Naive B cell (primary cell): ENCODE measurements around the gene USP35. TPM values are rescaled to one million over a fixed set of nuclear protein-coding genes. Genes with fewer than 3 reads are reported as not detected.
"Not testable (repeated sequence)": the region's sequence is repeated elsewhere in the genome, so short reads cannot be mapped to it uniquely, and the experiment has no call there.

Experiments used
- ATAC-seq, 2 donors: fragments of 150-1000 bp; cut with Tn5 transposase; 2 replicates each; pipeline ENCODE4 v1.10.0; 2021; ENCODE audit warnings: low read depth in 2 of 2, mild to moderate bottlenecking in 2 of 2, moderate library complexity in 2 of 2
- DNase-seq: peaks from one replicate; pipeline ENCODE4 v3.0.0; 2022
- H3K27ac Mint-ChIP-seq, 6 donors: one replicate each; pipeline ENCODE4 v1.8.0; 2020 to 2022; ENCODE audit warnings: mild to moderate bottlenecking in 6 of 6, mixed read lengths in 6 of 6, moderate library complexity in 5 of 6, inconsistent platforms in 2 of 6
- H3K27me3 Mint-ChIP-seq, 3 donors: one replicate each; pipeline ENCODE4 v1.8.0; 2021 to 2022; ENCODE audit warnings: mixed read lengths in 3 of 3, mild to moderate bottlenecking in 1 of 3
- H3K36me3 Mint-ChIP-seq, 2 donors: one replicate each; pipeline ENCODE4 v1.8.0; 2020 to 2022; ENCODE audit warnings: mixed read lengths in 2 of 2, inconsistent platforms in 1 of 2, mild to moderate bottlenecking in 1 of 2
- H3K4me1 Mint-ChIP-seq, 3 donors: one replicate each; pipeline ENCODE4 v1.8.0; 2020 to 2022; ENCODE audit warnings: mixed read lengths in 3 of 3, inconsistent platforms in 1 of 3, mild to moderate bottlenecking in 1 of 3, moderate library complexity in 1 of 3
- H3K4me3 Mint-ChIP-seq, 8 donors: one replicate each; pipeline ENCODE4 v1.8.0; 2020 to 2022; ENCODE audit warnings: mild to moderate bottlenecking in 8 of 8, mixed read lengths in 8 of 8, moderate library complexity in 8 of 8, inconsistent platforms in 2 of 8
- H3K9me3 Mint-ChIP-seq, 7 donors: one replicate each; pipeline ENCODE4 v1.8.0; 2020 to 2022; ENCODE audit warnings: mixed read lengths in 7 of 7, mild to moderate bottlenecking in 5 of 7, inconsistent platforms in 2 of 7, moderate library complexity in 1 of 7
- polyA plus RNA-seq, 6 donors: library from polyadenylated mRNA; unstranded; fragments of 300-500 nt; fragmentation: Illumina TruSeq; gene quantifications; one replicate each; pipeline ENCODE4 v1.2.3, GENCODE V29; 2021; ENCODE audit warnings: low read depth in 6 of 6

USP35 gene
- polyA plus RNA-seq, 6 donors from 2014 or later, result 0.11 to 0.76 (median 0.52) TPM; not detected in 1

- ATAC-seq (no peak), DNase-seq (no peak)
- H3K27ac Mint-ChIP-seq, result peak overlapping the region in 2 of 6 donors; percentile 9 to 47
- no peaks in the 10 kb centered on the region for H3K27me3 Mint-ChIP-seq
- H3K4me1 Mint-ChIP-seq, result no peaks in the 10 kb centered on the region
- no peak overlapping the region for H3K4me3 Mint-ChIP-seq
- no peaks in the 10 kb centered on the region for H3K36me3 Mint-ChIP-seq
- no peaks in the 10 kb centered on the region for H3K9me3 Mint-ChIP-seq
Observed at GRCh38 chr11:78158987-78159652, 29.6 kb upstream of the USP35 start.

- Mint-ChIP-seq H3K9me3 (peaks cover 0 to 1% (median 0%) of the 10 kb centered on the region in 7 donors), H3K36me3 (no peaks in the 10 kb centered on the region), H3K27ac (no peak overlapping the region), H3K27me3 (no peaks in the 10 kb centered on the region), H3K4me1 (no peaks in the 10 kb centered on the region), H3K4me3 (no peak overlapping the region)
- DNase-seq, result no peak
- no peak for ATAC-seq
Observed at GRCh38 chr11:78160557-78160956, 28.2 kb upstream of the USP35 start.

- no peak overlapping the region for H3K27ac Mint-ChIP-seq
- no peaks in the 10 kb centered on the region for H3K27me3 Mint-ChIP-seq
- DNase-seq (no peak), ATAC-seq (no peak)
- H3K4me1 Mint-ChIP-seq, result no peaks in the 10 kb centered on the region
- H3K9me3 Mint-ChIP-seq, result peaks cover 0 to 1% (median 0%) of the 10 kb centered on the region in 7 donors
- no peak overlapping the region for H3K4me3 Mint-ChIP-seq
- no peaks in the 10 kb centered on the region for H3K36me3 Mint-ChIP-seq
Observed at GRCh38 chr11:78161346-78161745, 27.4 kb upstream of the USP35 start.

- ATAC-seq (no peak), DNase-seq (no peak)
- H3K4me3 Mint-ChIP-seq, result no peak overlapping the region
- H3K27ac Mint-ChIP-seq, result no peak overlapping the region
- no peaks in the 10 kb centered on the region for H3K4me1 Mint-ChIP-seq
- H3K27me3 Mint-ChIP-seq, result no peaks in the 10 kb centered on the region
- peaks cover 0 to 1% (median 0%) of the 10 kb centered on the region in 7 donors for H3K9me3 Mint-ChIP-seq
- H3K36me3 Mint-ChIP-seq, result no peaks in the 10 kb centered on the region
Observed at GRCh38 chr11:78161962-78162371, 26.8 kb upstream of the USP35 start.

GRCh38 chr11:78163828-78164227 is 24.9 kb upstream of the USP35 start:
- Mint-ChIP-seq H3K9me3 (peaks cover 0 to 1% (median 0%) of the 10 kb centered on the region in 7 donors), H3K4me1 (no peaks in the 10 kb centered on the region), H3K4me3 (no peak overlapping the region), H3K27me3 (no peaks in the 10 kb centered on the region), H3K27ac (no peak overlapping the region), H3K36me3 (no peaks in the 10 kb centered on the region)
- no peak for ATAC-seq
- DNase-seq, result no peak

GRCh38 chr11:78164471-78164870 is 24.2 kb upstream of the USP35 start:
- H3K36me3 Mint-ChIP-seq, result no peaks in the 10 kb centered on the region
- peaks cover 0 to 1% (median 0%) of the 10 kb centered on the region in 7 donors for H3K9me3 Mint-ChIP-seq
- ATAC-seq (no peak), DNase-seq (no peak)
- H3K27ac Mint-ChIP-seq, result no peak overlapping the region
- H3K27me3 Mint-ChIP-seq, result no peaks in the 10 kb centered on the region
- H3K4me1 Mint-ChIP-seq, result no peaks in the 10 kb centered on the region
- no peak overlapping the region for H3K4me3 Mint-ChIP-seq

- H3K4me1 Mint-ChIP-seq, result no peaks in the 10 kb centered on the region
- no peak for DNase-seq
- no peak for ATAC-seq
- H3K4me3 Mint-ChIP-seq, result peak overlapping the region in 1 of 8 donors; percentile 25
- H3K27me3 Mint-ChIP-seq, result no peaks in the 10 kb centered on the region
- peaks cover 0 to 1% (median 0%) of the 10 kb centered on the region in 7 donors for H3K9me3 Mint-ChIP-seq
- no peaks in the 10 kb centered on the region for H3K36me3 Mint-ChIP-seq
- no peak overlapping the region for H3K27ac Mint-ChIP-seq
Observed at GRCh38 chr11:78166855-78167469, 21.8 kb upstream of the USP35 start.

GRCh38 chr11:78168539-78169477 is 19.9 kb upstream of the USP35 start:
- Mint-ChIP-seq H3K9me3 (peaks cover 0 to 1% (median 0%) of the 10 kb centered on the region in 7 donors), H3K27me3 (no peaks in the 10 kb centered on the region), H3K36me3 (peaks cover 5 to 16% of the 10 kb centered on the region in 2 donors), H3K27ac (no peak overlapping the region), H3K4me3 (no peak overlapping the region), H3K4me1 (no peaks in the 10 kb centered on the region)
- ATAC-seq (no peak), DNase-seq (no peak)

GRCh38 chr11:78170413-78170812 is 18.3 kb upstream of the USP35 start:
- Mint-ChIP-seq H3K4me1 (no peaks in the 10 kb centered on the region), H3K9me3 (peaks cover 0 to under 1% (median 0%) of the 10 kb centered on the region in 7 donors), H3K36me3 (peaks cover 5 to 25% of the 10 kb centered on the region in 2 donors), H3K27ac (peak overlapping the region in 1 of 6 donors; percentile 1), H3K4me3 (no peak overlapping the region), H3K27me3 (no peaks in the 10 kb centered on the region)
- no peak for DNase-seq
- ATAC-seq, result no peak

GRCh38 chr11:78170874-78171549 is 17.7 kb upstream of the USP35 start:
- H3K36me3 Mint-ChIP-seq, result peaks cover 5 to 25% of the 10 kb centered on the region in 2 donors
- no peak for DNase-seq

GRCh38 chr11:78171951-78172350 is 16.8 kb upstream of the USP35 start:
- Mint-ChIP-seq H3K4me3 (no peak overlapping the region), H3K27ac (peak overlapping the region in 1 of 6 donors; percentile 38), H3K36me3 (peaks cover 5 to 25% of the 10 kb centered on the region in 2 donors), H3K27me3 (no peaks in the 10 kb centered on the region), H3K4me1 (no peaks in the 10 kb centered on the region), H3K9me3 (peaks cover 0 to 4% (median 0%) of the 10 kb centered on the region in 7 donors)
- DNase-seq (no peak), ATAC-seq (no peak)

More at GRCh38 chr11:78170874-78171549, 17.7 kb upstream of the USP35 start:
- Mint-ChIP-seq H3K4me1 (no peaks in the 10 kb centered on the region), H3K27ac (no peak overlapping the region), H3K27me3 (no peaks in the 10 kb centered on the region), H3K4me3 (no peak overlapping the region), H3K9me3 (no peaks in the 10 kb centered on the region)
- no peak for ATAC-seq

- not testable (repeated sequence) for H3K9me3 Mint-ChIP-seq, ATAC-seq, DNase-seq, H3K4me3 Mint-ChIP-seq, H3K27me3 Mint-ChIP-seq
- Mint-ChIP-seq H3K36me3 (peaks cover 14 to 30% of the 10 kb centered on the region in 2 donors), H3K4me1 (peaks cover 0 to 15% (median 9%) of the 10 kb centered on the region in 3 donors), H3K27ac (peak overlapping the region in 1 of 6 donors; percentile 73)
Observed at GRCh38 chr11:78175862-78176261, 12.9 kb upstream of the USP35 start.

GRCh38 chr11:78176605-78177141 is 12.0 kb upstream of the USP35 start:
- no peak for ATAC-seq
- Mint-ChIP-seq H3K27me3 (no peaks in the 10 kb centered on the region), H3K36me3 (peaks cover 19 to 34% of the 10 kb centered on the region in 2 donors), H3K4me1 (peaks cover 0 to 17% (median 11%) of the 10 kb centered on the region in 3 donors), H3K9me3 (peaks cover 0 to 16% (median 6%) of the 10 kb centered on the region in 7 donors), H3K27ac (peak overlapping the region in 2 of 6 donors; percentile 22 to 73), H3K4me3 (no peak overlapping the region)
- no peak for DNase-seq
